Activated CD8-positive, alpha-beta memory T cell treated with anti-CD3 and anti-CD28 coated beads, Interleukin-2, amount 10 ng/mL, durations not matched to agents 7 days and 5 days (primary cell): ENCODE measurements around the gene LRRC10B. TPM values are rescaled to one million over a fixed set of nuclear protein-coding genes. Genes with fewer than 3 reads are reported as not detected.

Experiments
- ATAC-seq: fragments of 150-1000 bp; cut with Tn5 transposase; one replicate; pipeline ENCODE4 v1.10.0; 2021; ENCODE audit warnings: moderate library complexity
- CTCF ChIA-PET: fragments of 350-600 bp; sonication (Branson Sonifier 250); formaldehyde crosslinking; loops from one replicate; lab custom pipeline; 2021; ENCODE audit warnings: antibody characterized with exemption; lab: Charles Lee
- DNase-seq: peaks from one replicate; pipeline ENCODE4 v3.0.0-alpha.2; 2020
- H3K27ac Mint-ChIP-seq: one replicate; pipeline ENCODE4 v1.8.0; 2021; ENCODE audit warnings: mild to moderate bottlenecking, mixed read lengths
- H3K27me3 Mint-ChIP-seq: one replicate; pipeline ENCODE4 v1.8.0; 2021; ENCODE audit warnings: mixed read lengths
- H3K36me3 Mint-ChIP-seq: one replicate; pipeline ENCODE4 v1.8.0; 2021; ENCODE audit warnings: mild to moderate bottlenecking, mixed read lengths
- H3K4me1 Mint-ChIP-seq: one replicate; pipeline ENCODE4 v1.8.0; 2021; ENCODE audit warnings: mixed read lengths
- H3K4me3 Mint-ChIP-seq: one replicate; pipeline ENCODE4 v1.8.0; 2021; ENCODE audit warnings: mild to moderate bottlenecking, moderate library complexity, mixed read lengths
- H3K9me3 Mint-ChIP-seq: one replicate; pipeline ENCODE4 v1.8.0; 2022; ENCODE audit warnings: low read depth, mixed read lengths
- total RNA-seq, 2 experiments: library from RNA; stranded (reverse); gene quantifications; one replicate each; pipeline ENCODE4 v1.2.3, GENCODE V29; 2021

Gene LRRC10B
- total RNA-seq, 2 experiments from 2014 or later = 0.09 TPM; not detected in 1

DNA sequence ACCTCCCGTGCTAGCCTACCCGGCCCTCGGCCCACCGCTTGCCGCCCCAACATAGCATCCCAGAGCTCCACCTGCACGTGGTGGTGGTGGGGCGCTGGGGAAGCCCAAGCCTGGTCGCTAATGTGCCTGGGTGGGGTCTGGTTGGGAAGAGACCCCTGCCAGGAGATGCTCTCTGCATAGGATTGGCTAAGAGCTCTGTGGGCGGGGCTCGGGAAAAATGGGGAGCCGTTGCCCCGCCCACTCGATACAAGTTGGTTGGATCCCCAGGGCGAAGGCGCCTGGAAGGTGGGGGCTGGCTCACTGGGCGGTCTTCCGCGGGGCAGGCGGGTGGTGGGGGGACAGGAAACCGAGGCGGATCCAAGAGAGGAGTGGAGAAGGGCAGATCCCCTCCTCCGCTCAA is 7.6 kb downstream of the LRRC10B start:
- CTCF ChIA-PET = interaction anchor here (0.8 to 8.6 kb wide), 27 partner anchors 8 to 250 kb away, joined by 3 to 180 read pairs (median 5); partner anchors contain the start of genes CPSF7 and LRRC10B
- no peaks in the 10 kb centered on the region for H3K36me3 Mint-ChIP-seq
- peaks cover 8% of the 10 kb centered on the region for H3K27me3 Mint-ChIP-seq
- ATAC-seq (no peak), DNase-seq (no peak)
- H3K4me3 Mint-ChIP-seq = no peak overlapping the region
- H3K4me1 Mint-ChIP-seq = no peaks in the 10 kb centered on the region
- no peak overlapping the region for H3K27ac Mint-ChIP-seq
- H3K9me3 Mint-ChIP-seq = no peaks in the 10 kb centered on the region

DNA sequence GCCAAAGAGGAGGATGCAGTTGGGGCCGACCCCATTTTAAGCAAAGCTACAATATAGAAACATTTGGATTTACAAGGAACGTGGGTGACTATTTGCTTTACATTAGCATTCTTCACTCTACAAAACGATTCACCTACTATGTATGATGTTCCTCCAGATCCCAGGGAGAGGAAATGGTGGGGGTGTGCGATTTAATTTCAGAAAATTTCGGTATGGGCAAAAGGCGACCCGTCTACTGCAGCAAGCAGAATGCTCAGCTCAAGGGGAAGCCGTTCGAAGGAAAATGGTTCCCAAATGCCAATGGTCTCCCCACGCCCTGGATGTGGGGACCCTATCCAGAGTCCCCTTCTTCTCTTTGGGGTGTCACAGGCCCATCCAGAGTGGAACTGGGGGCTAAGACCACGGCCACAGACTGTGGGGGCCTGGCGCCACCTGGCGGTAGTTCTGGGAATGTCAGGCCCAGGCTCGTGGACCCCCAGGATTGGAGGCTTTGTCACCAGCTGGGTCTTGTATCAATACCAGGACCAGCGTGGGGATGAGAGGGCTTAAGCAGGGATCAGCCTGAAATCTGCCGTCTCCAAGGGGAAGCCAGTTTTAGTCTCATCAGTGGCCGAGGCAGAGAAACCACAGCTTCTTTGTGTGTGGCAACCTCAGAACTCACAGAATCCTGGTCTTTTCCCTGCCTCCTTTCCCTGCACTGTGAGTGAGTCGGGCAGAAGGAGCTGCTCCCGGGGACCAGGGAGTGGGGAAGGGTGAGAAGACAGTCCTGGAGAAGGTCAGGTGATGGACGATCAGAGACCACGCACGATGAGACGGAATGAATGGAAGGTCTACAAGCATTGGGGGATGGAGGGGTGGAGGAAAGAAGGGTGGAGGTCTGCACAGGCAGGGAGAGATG is 8.4 kb downstream of the LRRC10B start:
- Mint-ChIP-seq H3K27ac (no peak overlapping the region), H3K36me3 (no peaks in the 10 kb centered on the region), H3K4me3 (no peak overlapping the region), H3K4me1 (no peaks in the 10 kb centered on the region), H3K27me3 (peaks cover 2% of the 10 kb centered on the region), H3K9me3 (no peaks in the 10 kb centered on the region)
- ATAC-seq = peak; percentile 72
- peak; percentile 66 for DNase-seq
- CTCF ChIA-PET = interaction anchor here (0.6 to 8.6 kb wide), 35 partner anchors 9 to 251 kb away, joined by 3 to 180 read pairs (median 5); partner anchors contain the start of genes CPSF7 and LRRC10B

DNA sequence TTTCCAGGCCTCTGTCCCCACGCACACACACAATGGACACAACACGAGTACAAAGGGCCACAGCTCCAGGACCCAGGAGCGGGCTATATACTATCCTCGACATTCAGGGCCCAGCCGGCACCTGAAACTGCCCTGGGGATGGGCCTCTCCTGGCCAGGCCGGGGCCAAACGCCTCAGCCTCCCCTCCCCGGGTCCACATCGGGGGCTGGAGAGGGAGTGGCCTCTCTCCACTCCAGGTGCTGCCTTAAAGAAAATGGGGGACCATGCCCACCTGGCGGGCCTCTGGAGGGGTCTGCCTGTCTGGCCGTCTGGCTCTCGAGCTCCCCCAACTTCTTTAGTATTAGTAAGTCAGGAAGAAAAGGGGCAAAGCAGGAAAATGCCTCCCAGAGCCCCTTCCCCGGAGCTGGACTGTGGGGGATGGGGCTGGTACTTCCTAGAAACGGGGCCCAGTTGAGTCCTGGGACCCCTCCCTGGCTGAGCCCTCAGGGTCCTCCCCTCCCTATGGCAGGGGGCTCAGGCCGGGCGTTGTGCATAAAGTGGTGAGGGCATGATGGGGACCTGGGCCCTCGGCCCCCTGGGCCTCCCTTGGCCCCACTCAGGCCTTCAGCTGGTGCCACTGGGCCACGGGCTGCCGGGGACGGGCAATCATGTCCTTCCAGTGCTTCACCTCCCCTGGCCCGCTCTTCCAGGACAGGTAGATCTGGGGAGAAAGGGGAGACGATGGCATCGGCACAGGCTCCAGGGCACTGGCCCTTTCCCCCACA is 9.7 kb downstream of the LRRC10B start:
- DNase-seq = no peak
- no peaks in the 10 kb centered on the region for H3K36me3 Mint-ChIP-seq
- no peaks in the 10 kb centered on the region for H3K4me1 Mint-ChIP-seq
- CTCF ChIA-PET = interaction anchor here (0.8 to 8.6 kb wide), 16 partner anchors 8 to 231 kb away, joined by 3 to 180 read pairs (median 8); partner anchors contain the start of genes CPSF7 and LRRC10B
- H3K27me3 Mint-ChIP-seq = peaks cover 2% of the 10 kb centered on the region
- no peaks in the 10 kb centered on the region for H3K9me3 Mint-ChIP-seq
- no peak overlapping the region for H3K4me3 Mint-ChIP-seq
- H3K27ac Mint-ChIP-seq = no peak overlapping the region
- ATAC-seq = no peak

DNA sequence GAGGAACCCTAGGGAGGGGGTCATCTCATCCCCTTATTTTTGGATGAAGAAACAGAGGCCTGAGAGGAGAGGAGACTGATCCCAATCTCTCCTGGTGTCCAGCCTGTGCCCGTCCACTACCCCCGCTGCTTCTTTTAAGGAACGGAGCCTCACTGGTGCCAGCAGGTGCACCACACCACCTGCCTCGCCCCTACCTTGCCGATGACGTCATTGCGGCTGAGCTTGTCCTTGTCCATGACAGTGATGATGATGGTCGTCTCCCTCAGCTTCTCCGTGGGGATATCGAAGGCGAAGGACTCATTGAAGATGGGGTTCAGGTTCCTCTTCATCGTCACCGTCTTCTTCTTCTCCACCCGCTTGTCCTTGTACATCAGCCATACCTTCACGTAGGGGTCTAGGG is 14.3 kb downstream of the LRRC10B start:
- CTCF ChIA-PET = no interaction called here
- no peak overlapping the region for H3K27ac Mint-ChIP-seq
- no peak overlapping the region for H3K4me3 Mint-ChIP-seq
- peaks cover 15% of the 10 kb centered on the region for H3K27me3 Mint-ChIP-seq
- DNase-seq (no peak), ATAC-seq (no peak)
- H3K9me3 Mint-ChIP-seq = no peaks in the 10 kb centered on the region
- no peaks in the 10 kb centered on the region for H3K36me3 Mint-ChIP-seq
- no peaks in the 10 kb centered on the region for H3K4me1 Mint-ChIP-seq

DNA sequence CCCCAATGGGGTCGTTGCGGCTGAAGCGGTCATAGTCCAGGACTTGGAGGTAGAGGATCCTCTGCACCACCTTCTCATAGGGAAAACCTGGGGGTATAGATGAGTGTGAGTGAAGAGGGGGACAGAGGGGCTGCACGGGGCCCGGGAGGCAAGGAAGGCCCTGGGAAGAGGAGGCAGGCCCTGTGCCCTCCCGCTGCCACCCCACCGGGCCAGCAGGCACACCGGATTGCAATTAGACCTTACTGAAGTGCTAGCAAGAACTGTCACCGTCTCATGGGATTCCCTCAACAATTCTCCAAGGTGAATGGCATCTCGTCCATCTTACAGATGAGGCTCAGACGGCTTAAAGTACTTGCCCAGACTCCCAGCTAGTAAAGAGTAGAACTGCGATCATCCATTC is 15.9 kb downstream of the LRRC10B start:
- H3K27ac Mint-ChIP-seq = no peak overlapping the region

DNA sequence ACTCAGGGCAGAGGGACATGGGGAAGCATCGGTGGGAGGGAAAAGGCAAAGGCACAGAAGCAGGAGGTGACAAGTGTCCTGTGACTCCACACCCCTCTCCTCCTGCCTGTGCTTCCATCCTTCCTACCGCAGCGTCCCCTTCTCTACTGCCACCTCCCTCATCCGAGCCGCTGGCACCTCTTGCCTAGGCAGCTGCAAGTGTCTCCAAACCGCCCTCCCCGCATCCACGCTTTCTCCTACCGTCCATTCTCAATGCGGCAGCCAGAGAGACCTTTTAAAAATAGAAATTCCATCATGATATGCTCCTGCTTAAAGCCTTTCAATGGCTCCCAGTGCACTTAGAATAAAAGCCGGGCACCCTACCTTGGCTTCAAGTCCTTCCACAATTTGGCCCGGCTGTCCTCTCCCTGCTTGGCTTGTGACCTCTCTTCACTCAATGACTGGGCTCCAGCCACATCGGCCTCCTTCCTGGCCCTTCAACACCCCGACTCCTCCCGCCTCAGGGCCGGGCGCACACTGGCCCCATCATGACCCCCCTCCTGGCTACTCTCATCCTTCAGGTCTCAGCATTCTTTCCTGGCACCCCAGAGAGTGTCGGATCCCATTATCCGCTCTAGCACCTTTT is 16.5 kb downstream of the LRRC10B start:
- CTCF ChIA-PET = interaction anchor here (1.6 to 3.4 kb wide), 2 partner anchors 8 to 12 kb away, joined by 3 to 22 read pairs; no protein-coding TSS in a partner anchor
- Mint-ChIP-seq H3K27ac (no peak overlapping the region), H3K9me3 (no peaks in the 10 kb centered on the region), H3K36me3 (no peaks in the 10 kb centered on the region), H3K4me3 (no peak overlapping the region), H3K27me3 (peaks cover 14% of the 10 kb centered on the region), H3K4me1 (no peaks in the 10 kb centered on the region)
- DNase-seq = no peak
- ATAC-seq = no peak

More for the DNA sequence above, 15.9 kb downstream of the LRRC10B start:
- Mint-ChIP-seq H3K9me3 (no peaks in the 10 kb centered on the region), H3K27me3 (peaks cover 14% of the 10 kb centered on the region), H3K4me3 (no peak overlapping the region), H3K36me3 (no peaks in the 10 kb centered on the region), H3K4me1 (no peaks in the 10 kb centered on the region)
- DNase-seq = no peak
- no peak for ATAC-seq
- CTCF ChIA-PET = no interaction called here

DNA sequence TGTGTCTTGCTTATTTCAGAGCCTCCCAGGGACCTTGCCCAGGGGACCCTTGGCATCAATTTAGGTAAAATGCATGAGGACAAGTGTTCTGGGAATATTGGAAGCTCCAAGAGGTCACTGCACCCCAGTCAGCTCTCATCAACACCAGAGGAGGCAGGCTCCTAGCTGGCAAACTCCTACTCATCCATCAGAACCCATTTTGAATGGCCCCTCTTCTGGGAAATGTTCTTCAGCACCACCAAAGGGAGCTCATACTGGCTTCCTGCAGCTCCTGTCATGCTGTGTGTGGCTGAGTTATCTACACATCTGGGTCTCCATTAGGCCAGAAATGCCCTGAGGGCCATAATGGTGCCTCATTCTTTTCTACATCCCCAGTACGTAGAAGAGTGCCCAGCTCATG is 17.7 kb downstream of the LRRC10B start:
- Mint-ChIP-seq H3K27ac (no peak overlapping the region), H3K36me3 (no peaks in the 10 kb centered on the region), H3K4me1 (no peaks in the 10 kb centered on the region), H3K4me3 (no peak overlapping the region), H3K27me3 (peaks cover 14% of the 10 kb centered on the region), H3K9me3 (no peaks in the 10 kb centered on the region)
- CTCF ChIA-PET = interaction anchor here (1.6 to 3.4 kb wide), 3 partner anchors 9 to 112 kb away, joined by 3 to 22 read pairs (median 6); no protein-coding TSS in a partner anchor
- ATAC-seq = no peak
- DNase-seq = no peak

DNA sequence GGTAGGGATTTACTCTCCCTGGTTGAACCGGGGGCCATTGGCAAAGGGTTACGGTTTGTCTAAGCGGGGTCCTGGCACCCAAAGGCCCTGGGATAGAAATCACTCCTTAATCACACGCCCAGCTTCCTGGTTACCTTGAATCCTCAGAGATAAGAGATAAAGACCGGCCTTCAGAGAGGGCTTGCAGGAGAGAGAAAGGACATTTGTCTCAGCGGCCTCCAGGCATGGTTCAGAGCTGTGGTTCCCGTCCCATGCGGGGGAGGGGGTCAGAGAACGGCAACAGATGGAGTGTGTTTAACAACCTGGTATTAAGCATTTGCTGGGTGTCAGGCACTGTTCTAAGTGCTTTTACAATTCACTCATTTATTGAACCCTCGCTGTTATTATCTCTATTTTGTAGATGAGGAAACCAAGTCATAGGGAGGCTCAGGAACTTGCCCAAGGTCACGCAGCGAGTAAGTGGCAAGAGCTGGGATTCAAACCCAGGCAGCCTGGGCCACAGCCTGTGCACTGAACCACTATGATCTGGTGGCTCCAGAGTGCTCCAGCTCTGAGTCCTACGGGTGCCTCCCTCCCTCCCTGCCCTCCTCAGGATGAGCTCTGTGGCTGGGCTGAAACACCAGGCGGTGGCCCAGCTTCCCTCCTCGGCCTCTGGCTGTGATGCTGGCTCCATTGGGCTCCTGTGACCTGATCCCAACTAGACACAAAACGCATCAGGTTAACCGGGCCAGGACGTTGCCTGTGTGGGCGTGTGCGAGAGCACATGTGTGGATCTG is 18.6 kb downstream of the LRRC10B start:
- ATAC-seq = no peak
- no peaks in the 10 kb centered on the region for H3K36me3 Mint-ChIP-seq
- no peak overlapping the region for H3K27ac Mint-ChIP-seq
- no peaks in the 10 kb centered on the region for H3K4me1 Mint-ChIP-seq
- DNase-seq = no peak
- H3K4me3 Mint-ChIP-seq = no peak overlapping the region
- H3K27me3 Mint-ChIP-seq = peaks cover 14% of the 10 kb centered on the region
- no peaks in the 10 kb centered on the region for H3K9me3 Mint-ChIP-seq
- CTCF ChIA-PET = interaction anchor here (1.6 to 3.4 kb wide), 3 partner anchors 10 to 112 kb away, joined by 3 to 22 read pairs (median 6); no protein-coding TSS in a partner anchor

DNA sequence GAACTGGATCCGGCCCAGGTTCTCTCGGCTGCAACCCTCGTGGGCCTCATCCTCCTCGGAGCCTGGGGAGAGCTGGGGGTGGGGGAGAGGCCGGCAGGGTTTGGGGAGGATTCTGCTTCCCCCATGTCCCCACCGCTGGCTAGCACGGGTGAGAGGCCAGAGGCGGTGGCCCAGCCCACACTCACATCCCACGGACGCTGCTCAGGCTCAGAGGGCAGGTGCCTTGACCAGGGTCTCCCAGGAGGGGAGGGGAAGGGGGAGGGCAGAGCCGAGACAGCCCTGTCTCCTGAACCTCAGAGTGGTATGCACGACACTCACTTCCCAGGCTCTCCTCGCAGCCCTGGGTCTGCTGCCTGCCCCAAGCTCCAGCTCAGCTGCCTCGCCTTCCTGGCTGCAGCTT is 19.6 kb downstream of the LRRC10B start:
- Mint-ChIP-seq H3K27me3 (peaks cover 14% of the 10 kb centered on the region), H3K9me3 (no peaks in the 10 kb centered on the region), H3K4me1 (no peaks in the 10 kb centered on the region), H3K4me3 (no peak overlapping the region), H3K27ac (no peak overlapping the region), H3K36me3 (no peaks in the 10 kb centered on the region)
- CTCF ChIA-PET = interaction anchor here (3.4 kb wide), 1 partner anchor 11 kb away, joined by 22 read pairs; no protein-coding TSS in a partner anchor
- ATAC-seq (no peak), DNase-seq (no peak)

DNA sequence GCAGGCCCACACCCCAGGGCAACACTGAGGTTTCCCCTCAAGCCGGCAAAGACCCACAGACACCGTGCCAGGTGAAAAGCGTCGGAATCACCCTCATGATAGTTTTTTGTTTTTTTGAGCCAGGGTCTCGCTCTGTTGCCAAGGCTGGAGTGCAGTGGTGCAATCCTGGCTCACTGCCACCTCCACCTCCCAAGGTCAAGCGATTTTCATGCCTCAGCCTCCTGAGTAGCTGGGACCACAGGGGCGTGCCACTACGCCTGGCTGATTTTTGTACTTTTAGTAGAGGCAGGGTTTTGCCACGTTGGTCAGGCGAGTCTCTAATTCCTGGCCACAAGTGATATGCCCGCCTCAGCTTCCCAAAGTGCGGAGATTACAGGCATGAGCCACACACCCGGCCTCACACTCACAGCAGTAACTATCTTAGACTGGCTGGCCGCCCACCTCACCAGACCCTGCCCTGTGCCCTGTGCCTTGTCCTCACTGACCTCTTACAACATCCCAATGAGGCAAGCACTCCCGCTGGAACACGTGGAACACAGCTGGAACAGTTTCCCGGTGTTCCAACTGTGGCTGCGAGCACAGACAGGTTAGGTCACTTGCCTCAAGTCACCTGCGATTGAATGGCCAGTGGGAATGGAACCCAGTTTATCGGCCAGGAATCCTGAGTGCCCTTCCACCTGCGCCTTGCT is 21.1 kb downstream of the LRRC10B start:
- ATAC-seq = no peak
- no peak for DNase-seq
- H3K4me1 Mint-ChIP-seq = no peaks in the 10 kb centered on the region
- CTCF ChIA-PET = interaction anchor here (2.4 to 3.5 kb wide), 2 partner anchors 13 to 109 kb away, joined by 11 to 20 read pairs; no protein-coding TSS in a partner anchor
- no peak overlapping the region for H3K27ac Mint-ChIP-seq
- no peaks in the 10 kb centered on the region for H3K9me3 Mint-ChIP-seq
- H3K27me3 Mint-ChIP-seq = peaks cover 14% of the 10 kb centered on the region
- H3K36me3 Mint-ChIP-seq = no peaks in the 10 kb centered on the region
- no peak overlapping the region for H3K4me3 Mint-ChIP-seq

DNA sequence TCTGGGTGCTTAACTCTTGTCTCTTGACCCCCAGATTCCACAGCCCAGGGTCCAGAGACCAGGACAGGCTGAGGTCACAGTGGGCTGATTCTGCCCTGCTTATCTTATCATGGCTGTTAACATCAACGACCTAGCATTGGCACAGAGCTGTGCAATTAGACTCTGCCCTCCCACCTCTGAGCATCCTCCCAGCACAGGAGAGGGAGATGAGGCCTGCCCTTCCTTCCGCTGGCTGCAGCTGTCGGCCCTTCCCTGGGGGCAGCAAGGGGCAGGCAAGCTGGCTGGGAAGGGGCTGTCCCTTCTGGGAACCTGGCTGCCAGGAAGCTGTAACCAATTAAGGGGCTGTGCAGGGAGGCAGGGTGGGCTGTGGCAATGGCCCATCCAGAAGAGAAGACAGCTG is 22.5 kb downstream of the LRRC10B start:
- Mint-ChIP-seq H3K9me3 (no peaks in the 10 kb centered on the region), H3K4me1 (no peaks in the 10 kb centered on the region), H3K36me3 (no peaks in the 10 kb centered on the region), H3K27ac (no peak overlapping the region), H3K27me3 (peaks cover 8% of the 10 kb centered on the region), H3K4me3 (no peak overlapping the region)
- DNase-seq (no peak), ATAC-seq (no peak)
- CTCF ChIA-PET = interaction anchor here (0.7 to 3.5 kb wide), 8 partner anchors 12 to 277 kb away, joined by 3 to 20 read pairs (median 4); no protein-coding TSS in a partner anchor
